ENCODE results near the gene CIDEC. TPM values are rescaled to one million over a fixed set of nuclear protein-coding genes. Genes with fewer than 3 reads are reported as not detected.
"Not testable (repeated sequence)": the region's sequence is repeated elsewhere in the genome, so short reads cannot be mapped to it uniquely, and the experiment has no call there.

The CIDEC gene
- total and polyA plus RNA-seq, 3 donors from 2014 or later, result 1.1 to 2.9 (median 1.6) TPM

DNA sequence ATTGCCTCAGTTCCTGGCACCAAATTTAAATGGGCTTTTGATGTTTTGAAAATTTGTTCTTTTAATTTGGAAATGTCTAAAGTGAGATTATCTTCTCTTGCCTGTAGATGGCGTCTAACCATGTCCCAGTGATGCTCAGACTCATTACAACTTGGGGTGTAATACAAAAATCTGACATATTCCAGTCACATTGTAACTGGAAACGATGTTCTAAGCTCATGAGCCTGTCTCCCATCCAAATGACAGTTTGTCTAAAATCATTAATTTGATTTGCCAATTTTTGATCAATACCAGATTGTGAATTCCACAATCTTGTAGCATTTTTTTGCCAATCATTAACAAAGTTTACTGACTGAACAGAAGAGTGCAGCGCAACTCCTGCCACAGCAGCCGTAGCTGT, 31.2 kb downstream of the CIDEC start:
- H3K4me3 ChIP-seq; H3K27ac ChIP-seq; H3K9me3 ChIP-seq; H3K4me1 ChIP-seq; H3K27me3 ChIP-seq; DNase-seq; H3K36me3 ChIP-seq (ENCODE audit: low read depth, missing control alignments); intact Hi-C loops (cut with DNase I; ENCODE audit: low total_unique reads): not testable (repeated sequence)
- WGBS, 2 donors, result 53 to 56% methylated on average over 4 of the region's 4 CpGs
- TF ChIP-seq, protein P1, sequence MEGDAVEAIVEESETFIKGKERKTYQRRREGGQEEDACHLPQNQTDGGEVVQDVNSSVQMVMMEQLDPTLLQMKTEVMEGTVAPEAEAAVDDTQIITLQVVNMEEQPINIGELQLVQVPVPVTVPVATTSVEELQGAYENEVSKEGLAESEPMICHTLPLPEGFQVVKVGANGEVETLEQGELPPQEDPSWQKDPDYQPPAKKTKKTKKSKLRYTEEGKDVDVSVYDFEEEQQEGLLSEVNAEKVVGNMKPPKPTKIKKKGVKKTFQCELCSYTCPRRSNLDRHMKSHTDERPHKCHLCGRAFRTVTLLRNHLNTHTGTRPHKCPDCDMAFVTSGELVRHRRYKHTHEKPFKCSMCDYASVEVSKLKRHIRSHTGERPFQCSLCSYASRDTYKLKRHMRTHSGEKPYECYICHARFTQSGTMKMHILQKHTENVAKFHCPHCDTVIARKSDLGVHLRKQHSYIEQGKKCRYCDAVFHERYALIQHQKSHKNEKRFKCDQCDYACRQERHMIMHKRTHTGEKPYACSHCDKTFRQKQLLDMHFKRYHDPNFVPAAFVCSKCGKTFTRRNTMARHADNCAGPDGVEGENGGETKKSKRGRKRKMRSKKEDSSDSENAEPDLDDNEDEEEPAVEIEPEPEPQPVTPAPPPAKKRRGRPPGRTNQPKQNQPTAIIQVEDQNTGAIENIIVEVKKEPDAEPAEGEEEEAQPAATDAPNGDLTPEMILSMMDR (IDR thresholded peaks at IDR 0.05), result peak in 2 of 3 experiments; percentile 40 to 41

DNA sequence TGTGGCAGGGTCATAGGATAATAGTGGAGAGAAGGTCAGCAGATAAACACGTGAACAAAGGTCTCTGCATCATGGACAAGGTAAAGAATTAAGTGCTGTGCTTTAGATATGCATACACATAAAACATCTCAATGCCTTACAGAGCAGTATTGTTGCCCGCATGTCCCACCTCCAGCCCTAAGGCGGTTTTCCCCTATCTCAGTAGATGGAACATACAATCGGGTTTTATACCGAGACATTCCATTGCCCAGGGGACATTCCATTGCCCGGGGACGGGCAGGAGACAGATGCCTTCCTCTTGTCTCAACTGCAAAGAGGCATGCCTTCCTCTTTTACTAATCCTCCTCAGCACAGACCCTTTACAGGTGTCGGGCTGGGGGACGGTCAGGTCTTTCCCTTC, 32.2 kb downstream of the CIDEC start:
- H3K9me3 ChIP-seq; H3K36me3 ChIP-seq (ENCODE audit: low read depth, missing control alignments); H3K27me3 ChIP-seq; H3K4me1 ChIP-seq; H3K4me3 ChIP-seq; intact Hi-C loops (cut with DNase I; ENCODE audit: low total_unique reads); H3K27ac ChIP-seq; DNase-seq: not testable (repeated sequence)
- WGBS, 2 donors, result 40 to 76% methylated on average over 5 to 9 of the region's 9 CpGs

DNA sequence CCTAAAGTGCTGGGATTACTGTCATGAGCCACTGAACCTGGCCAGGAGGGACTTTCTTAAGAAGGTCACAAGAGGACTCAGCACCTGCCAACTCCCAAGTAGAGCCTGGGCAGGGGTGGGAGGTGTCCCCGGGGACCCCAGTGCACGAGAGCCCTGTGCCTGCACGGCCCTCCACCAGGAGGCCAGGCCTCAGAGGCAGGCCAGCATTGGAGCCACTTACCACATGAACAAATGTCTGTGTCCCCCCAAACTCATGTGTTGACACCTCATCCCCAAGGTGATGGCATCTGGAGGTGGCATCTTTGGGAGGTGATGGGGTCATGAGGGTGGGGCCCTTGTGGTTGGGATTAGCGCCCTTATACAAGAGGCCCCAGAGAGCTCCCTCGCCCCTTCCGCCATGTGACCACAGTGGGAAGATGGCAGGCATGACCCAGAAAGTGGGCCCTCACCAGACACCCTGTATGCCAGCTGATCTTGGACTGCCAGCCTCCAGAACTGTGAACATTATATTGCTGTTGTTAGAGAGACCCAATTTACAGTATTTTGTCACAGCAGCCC, 33.0 kb downstream of the CIDEC start:
- H3K9me3 ChIP-seq, result no peaks in the 10 kb centered on the region
- no peaks in the 10 kb centered on the region for H3K27me3 ChIP-seq
- H3K36me3 ChIP-seq (ENCODE audit: low read depth, missing control alignments), result no peaks in the 10 kb centered on the region
- WGBS, 2 donors, result 93 to 94% methylated on average over 3 to 6 of the region's 6 CpGs
- no peak for DNase-seq
- H3K4me3 ChIP-seq, result no peak overlapping the region
- peaks cover 3% of the 10 kb centered on the region for H3K4me1 ChIP-seq
- no peak overlapping the region for H3K27ac ChIP-seq
- no peak for TF ChIP-seq POLR2A (IDR thresholded peaks at IDR 0.05)
- TF ChIP-seq, protein P1 (IDR thresholded peaks at IDR 0.05), result no peak
- intact Hi-C loops (cut with DNase I; ENCODE audit: low total_unique reads), result no loop called here

GRCh38 chr3:9846231-9846630, 33.8 kb downstream of the CIDEC start:
- Histone ChIP-seq H3K4me1 (peaks cover 3% of the 10 kb centered on the region), H3K27me3 (no peaks in the 10 kb centered on the region), H3K9me3 (no peaks in the 10 kb centered on the region), H3K27ac (no peak overlapping the region), H3K36me3 (ENCODE audit: low read depth, missing control alignments) (no peaks in the 10 kb centered on the region), H3K4me3 (no peak overlapping the region)
- 50 to 75% methylated on average over 6 of the region's 6 CpGs for WGBS, 2 donors
- intact Hi-C loops (cut with DNase I; ENCODE audit: low total_unique reads), result no loop called here
- no peak for DNase-seq
- TF ChIP-seq POLR2A (IDR thresholded peaks at IDR 0.05), result no peak
- TF ChIP-seq, protein P1 (IDR thresholded peaks at IDR 0.05), result no peak

GRCh38 chr3:9843715-9844438, 36.2 kb downstream of the CIDEC start, which contains the start of gene RPUSD3:
RPUSD3 (minus strand) TSS chr3:9844008; CDS start chr3:9843990, 18 bp downstream.
- H3K27ac ChIP-seq, result peak within 1 kb of the TSS; percentile 16 to 53
- peak within 1 kb of the TSS; percentile 59 to 77 for H3K4me3 ChIP-seq
- H3K4me1 ChIP-seq, result peaks cover 3% of the 10 kb centered on the region
- H3K36me3 ChIP-seq (ENCODE audit: low read depth, missing control alignments), result no peaks in the 10 kb centered on the region
- H3K9me3 ChIP-seq, result no peaks in the 10 kb centered on the region
- 1% methylated on average over 17 to 42 of the region's 42 CpGs for WGBS, 2 donors
- H3K27me3 ChIP-seq, result no peaks in the 10 kb centered on the region
- TF ChIP-seq, protein P1 (IDR thresholded peaks at IDR 0.05), result no peak
- TF ChIP-seq POLR2A (IDR thresholded peaks at IDR 0.05), result peak; percentile 20
- intact Hi-C loops (cut with DNase I; ENCODE audit: low total_unique reads), result no loop called here
- DNase-seq, result peak; percentile 99

All from testis (tissue), 3 donors.